NCI-H2171 (cell line): ENCODE data around the gene FRMD6.
"Not testable (repeated sequence)": the region's sequence is repeated elsewhere in the genome, so short reads cannot be mapped to it uniquely, and the experiment has no call there.

Experiments
- DNase-seq: peaks from one replicate; lab custom pipeline; 2025; lab: John Stamatoyannopoulos, UW

The FRMD6 gene

DNA sequence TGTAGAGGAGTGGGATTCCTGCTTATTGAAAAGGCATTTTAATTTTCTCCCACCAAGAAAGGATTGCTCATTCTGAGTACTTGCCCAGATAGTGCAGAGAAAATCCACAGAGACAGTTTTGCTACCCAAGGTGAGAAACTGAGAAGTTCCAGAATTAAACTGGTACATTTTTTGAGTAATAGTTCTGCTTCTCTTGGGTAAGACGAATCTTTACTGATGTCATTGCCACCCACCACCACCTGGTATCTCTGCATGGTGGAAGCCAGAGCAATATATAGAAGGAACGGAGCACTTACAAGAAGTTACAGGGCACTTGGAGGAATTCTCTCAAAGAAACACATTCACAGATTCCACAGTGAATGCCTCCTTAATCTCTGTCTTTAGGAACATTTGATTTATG, 20.7 kb upstream of the FRMD6 start:
- no peak for DNase-seq

DNA sequence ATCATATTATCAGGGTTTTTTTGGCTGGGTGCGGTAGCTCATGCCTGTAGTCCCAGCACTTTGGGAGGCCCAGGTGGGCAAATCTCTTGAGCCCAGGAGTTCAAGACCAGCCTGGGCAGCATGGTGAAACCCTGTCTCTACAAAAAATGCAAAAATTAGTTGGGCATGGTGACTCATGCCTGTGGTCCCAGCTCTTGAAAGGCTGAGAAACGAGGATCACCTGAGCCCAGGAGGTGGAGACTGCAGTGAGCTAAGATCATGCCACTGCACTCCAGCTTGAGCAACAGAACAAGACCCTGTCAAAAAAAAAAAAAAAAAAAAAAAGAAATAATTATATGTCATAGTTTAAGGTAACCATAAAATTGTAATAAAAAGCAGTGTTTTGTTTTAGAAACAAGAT, 18.4 kb upstream of the FRMD6 start:
- DNase-seq: not testable (repeated sequence)

DNA sequence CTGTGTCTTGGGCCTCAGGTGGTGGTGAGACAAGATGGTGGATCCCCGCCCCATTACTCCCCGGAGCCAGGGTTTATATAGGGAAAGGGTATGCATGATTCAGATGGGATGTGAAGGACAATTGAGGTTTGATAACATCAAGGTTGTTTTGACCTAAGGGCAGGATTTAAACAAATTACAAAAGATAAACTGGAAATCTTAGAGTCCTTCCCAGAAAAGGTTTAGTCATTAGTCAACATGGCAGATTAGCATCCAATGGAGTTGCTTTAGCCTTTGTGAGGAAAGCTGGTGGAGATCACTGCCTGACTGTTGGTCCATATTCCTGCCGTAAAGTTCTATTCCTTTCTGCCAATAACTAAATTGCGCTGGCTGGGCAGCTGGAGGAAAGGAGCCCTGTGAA, 15.6 kb upstream of the FRMD6 start:
- no peak for DNase-seq

- DNase-seq: no peak
Observed at GRCh38 chr14:51638071-51638944, 13.4 kb upstream of the FRMD6 start.

GRCh38 chr14:51639668-51640316, 11.9 kb upstream of the FRMD6 start:
- DNase-seq: no peak

DNA sequence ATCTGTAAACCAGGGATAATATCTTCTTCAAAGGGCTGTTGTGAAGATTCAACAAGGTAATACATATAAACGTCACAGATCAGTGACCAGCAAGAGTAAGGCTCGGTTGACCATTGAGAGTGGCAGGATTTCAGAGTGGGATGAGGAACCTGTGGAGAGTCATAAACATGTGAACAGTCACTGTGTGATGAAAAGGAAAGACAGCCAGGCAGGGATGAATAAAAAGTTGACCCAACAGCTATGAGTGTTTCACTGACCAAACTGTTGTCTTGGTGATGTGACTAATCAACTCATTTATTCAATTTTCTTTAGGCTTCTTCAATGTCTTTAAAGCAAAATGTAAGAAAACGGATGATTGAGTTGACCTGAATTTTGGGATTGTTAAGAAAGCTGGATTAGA, 8.6 kb upstream of the FRMD6 start:
- no peak for DNase-seq

GRCh38 chr14:51644217-51644933, 7.3 kb upstream of the FRMD6 start:
- DNase-seq: no peak

DNA sequence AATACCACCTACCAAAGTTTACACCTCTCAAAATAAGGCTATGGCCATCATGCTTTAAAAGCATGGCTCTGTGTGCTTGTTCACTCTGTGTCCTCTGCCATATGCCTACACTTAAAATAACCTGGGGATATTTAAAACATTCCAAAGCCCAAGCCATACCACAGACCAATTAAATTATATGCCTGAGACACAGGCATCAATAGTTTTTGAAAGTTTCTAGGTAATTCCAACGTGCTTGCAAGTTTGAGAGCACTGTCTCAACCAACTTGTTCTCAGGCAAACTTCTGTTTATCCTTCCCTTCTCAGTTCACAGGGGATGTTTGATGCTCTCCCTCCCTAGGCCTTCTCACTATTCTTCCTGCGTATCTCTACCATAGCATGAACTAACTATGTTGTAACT, 3.4 kb upstream of the FRMD6 start:
- no peak for DNase-seq

DNA sequence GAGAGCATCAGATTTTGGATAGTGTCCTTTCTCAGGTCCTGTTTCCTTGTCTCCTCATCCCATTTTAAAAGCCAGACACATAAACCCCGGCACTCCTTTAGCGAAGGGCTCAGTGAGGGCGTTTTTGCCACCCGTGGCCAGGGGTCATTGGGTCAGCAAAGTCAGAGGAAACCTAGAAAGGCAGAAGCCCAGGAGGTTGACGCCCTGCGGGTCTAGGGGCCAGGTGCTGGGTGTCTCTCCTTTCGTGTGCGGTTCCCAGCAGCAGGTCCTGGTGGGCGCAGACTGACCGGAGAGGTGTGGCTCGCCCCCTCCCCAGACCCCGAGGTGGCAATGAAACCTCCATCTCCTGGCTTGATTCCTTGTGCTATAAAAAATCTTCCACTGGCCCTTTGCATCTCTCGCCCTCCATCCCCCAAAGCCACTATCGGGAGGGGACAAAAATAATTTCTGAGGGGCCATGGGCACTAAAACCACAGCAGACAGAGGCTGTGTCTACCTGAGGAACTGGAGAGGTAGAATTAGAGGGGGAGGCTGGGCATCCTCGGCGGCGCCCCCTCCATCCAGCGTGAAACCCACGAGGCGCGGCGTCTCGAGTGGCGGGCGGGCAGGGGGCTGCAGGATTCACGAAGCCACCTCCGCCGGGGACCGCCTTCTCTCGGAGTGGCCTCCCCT, 858 bp upstream of the FRMD6 start:
- DNase-seq: no peak

DNA sequence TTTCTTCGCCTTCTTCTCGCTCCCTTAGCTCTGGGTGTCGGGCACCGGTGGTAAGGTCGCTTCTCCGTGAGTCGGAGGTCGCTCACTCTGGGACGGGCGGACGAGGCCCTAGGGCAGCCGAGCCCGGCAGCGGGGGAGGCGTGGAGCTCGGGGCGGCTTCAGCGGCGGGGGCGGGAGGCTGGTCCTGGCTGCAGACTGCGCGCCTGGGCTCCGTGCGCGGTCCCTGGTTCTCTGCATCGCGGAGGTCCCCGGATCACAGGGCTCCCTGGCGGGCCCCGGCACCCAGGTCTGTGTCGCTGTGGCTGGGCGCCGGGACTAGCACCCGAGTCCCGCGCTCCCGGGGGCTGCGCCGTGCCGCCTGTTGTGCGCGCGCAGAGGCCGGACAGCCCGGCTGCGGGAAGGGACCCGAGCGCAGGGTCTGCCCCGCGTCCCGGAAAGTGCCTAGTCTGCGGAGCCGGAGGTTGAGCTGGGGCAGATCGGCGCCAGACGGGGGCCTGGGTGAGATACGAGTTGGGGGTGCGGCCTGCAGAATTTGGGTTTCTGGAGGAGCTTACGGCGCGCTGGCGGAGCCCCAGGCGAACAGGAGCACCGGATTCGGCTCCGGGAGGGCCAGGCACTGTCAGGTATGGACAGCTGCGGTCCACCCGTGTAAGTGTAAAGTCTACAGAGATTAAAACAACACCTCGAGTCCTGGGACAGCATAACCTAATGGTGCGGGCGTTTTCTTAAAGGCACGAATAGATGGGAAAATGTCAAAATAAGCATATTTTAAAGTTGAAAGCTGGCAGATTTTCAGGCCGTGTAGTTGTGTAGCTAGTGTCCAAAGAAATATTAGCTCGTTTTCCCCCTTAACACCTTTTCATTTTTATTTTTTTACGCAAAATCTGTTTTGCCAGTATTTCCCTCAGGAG, 713 bp downstream of the FRMD6 start:
- DNase-seq: peak; percentile 68

- DNase-seq: peak; percentile 28
Observed at GRCh38 chr14:51653079-51653774, 1.5 kb downstream of the FRMD6 start.

DNA sequence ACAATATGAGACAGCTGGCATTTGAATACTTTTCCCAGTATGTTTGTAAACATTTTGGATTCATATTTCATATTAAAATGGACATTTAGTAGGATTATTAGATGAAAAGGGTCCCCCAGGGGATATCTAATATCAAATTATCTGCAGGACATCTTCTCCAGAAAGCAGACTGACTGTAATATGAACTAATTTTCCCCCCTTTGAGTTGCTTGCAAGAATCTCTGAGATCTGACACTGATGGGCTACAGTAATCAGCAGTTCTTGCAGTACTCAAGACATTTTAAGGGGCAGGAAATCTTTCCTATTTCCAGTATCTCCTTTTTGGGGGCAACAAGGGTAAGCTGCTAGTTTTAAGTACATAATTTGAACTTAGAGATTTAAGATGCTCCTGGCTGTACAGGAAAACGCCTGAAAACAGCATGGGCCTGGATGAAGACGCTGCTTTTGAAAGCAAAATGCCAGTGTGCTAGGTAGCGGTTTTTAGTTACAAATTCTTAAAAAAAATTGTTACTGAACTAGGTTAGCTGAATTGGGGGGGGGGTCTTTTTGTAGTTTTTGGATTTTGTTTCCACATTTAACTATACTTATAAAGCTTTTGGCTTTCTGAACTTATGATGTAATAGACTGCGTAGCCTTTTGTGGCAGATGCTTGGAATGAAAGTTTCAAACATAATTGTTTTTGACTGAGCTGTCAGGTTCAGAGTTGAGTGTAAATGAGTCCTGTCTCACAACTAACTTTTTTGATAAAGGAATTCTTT, 2.2 kb downstream of the FRMD6 start:
- DNase-seq: peak; percentile 50

GRCh38 chr14:51654533-51654845, 2.8 kb downstream of the FRMD6 start:
- no peak for DNase-seq

- DNase-seq: no peak
Observed at GRCh38 chr14:51657762-51658161, 6.1 kb downstream of the FRMD6 start.

- no peak for DNase-seq
Observed at GRCh38 chr14:51658441-51659173, 6.9 kb downstream of the FRMD6 start.

GRCh38 chr14:51660741-51661140, 9.0 kb downstream of the FRMD6 start:
- DNase-seq: no peak

GRCh38 chr14:51661504-51661903, 9.8 kb downstream of the FRMD6 start:
- no peak for DNase-seq

DNA sequence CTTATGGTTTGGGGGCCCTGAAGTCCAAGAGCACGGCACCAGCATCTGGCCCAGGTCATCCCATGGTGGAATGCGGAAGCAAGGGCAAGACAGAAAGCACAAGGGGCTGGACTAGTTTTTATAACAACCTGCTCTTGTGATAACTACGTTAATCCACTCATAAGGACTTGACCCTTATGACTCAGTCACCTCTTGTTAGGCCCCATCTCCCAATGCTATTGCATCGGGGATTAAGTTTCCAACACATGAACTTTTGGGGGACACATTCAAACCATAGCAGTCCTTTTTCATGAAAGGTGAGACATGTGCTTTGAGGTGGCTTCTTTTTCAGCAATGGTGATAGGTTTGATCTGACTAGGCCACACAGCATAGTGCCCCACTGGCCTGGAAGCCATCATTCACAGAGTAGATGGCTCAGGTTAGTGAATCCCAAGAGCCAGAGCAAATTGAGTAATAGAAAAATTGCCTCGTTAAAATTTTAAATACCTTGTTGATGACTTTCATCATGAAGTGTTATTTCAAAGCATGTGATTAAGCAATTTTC, 12.1 kb downstream of the FRMD6 start:
- DNase-seq: no peak

DNA sequence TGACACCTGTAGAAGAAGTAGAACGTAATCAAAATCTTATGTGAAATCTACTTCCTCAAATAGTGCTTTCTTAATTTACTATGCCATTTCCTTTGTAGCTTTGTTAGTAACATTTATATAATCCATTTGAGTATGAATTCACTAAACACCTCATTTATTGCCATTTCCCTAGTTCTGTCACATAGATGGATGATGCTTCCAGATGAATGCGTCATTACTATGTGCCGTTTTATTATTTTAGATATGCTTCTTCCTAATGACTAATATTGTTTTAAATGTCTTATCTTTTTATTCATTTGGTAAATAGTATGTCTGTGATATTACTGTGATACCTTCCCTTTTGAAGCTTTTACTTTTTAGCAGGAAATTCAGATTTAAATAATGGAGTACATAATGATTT, 14.4 kb downstream of the FRMD6 start:
- no peak for DNase-seq
